IPS DF 4.7 (cell line): Measurements from ENCODE around the gene MEPCE.
"Not testable (repeated sequence)": the region's sequence is repeated elsewhere in the genome, so short reads cannot be mapped to it uniquely, and the experiment has no call there.

Experiments
- DNase-seq: peaks from one replicate; pipeline ENCODE4 v3.0.0-alpha.2; 2013; ENCODE audit warnings: low spot score; ENCODE audit errors: extremely low read depth

MEPCE gene

GRCh38 chr7:100433592-100434296, 4.1 kb downstream of the MEPCE start:
- DNase-seq, result no peak

- no peak for DNase-seq
Observed at GRCh38 chr7:100434297-100435144, 4.9 kb downstream of the MEPCE start.

GRCh38 chr7:100435401-100436304, 6.0 kb downstream of the MEPCE start:
- DNase-seq, result no peak

- DNase-seq, result no peak
Observed at GRCh38 chr7:100437150-100438100, 7.8 kb downstream of the MEPCE start.

- DNase-seq, result no peak
Observed at GRCh38 chr7:100438172-100438571, 8.5 kb downstream of the MEPCE start.

GRCh38 chr7:100438731-100439130, 9.1 kb downstream of the MEPCE start:
- not testable (repeated sequence) for DNase-seq

- not testable (repeated sequence) for DNase-seq
Observed at GRCh38 chr7:100439244-100439643, 9.6 kb downstream of the MEPCE start.

- no peak for DNase-seq
Observed at GRCh38 chr7:100441641-100442535, 12.3 kb downstream of the MEPCE start.

- no peak for DNase-seq
Observed at GRCh38 chr7:100443096-100443840, 13.6 kb downstream of the MEPCE start.

GRCh38 chr7:100444311-100445278, 15.0 kb downstream of the MEPCE start:
- no peak for DNase-seq

- no peak for DNase-seq
Observed at GRCh38 chr7:100446040-100446439, 16.4 kb downstream of the MEPCE start.

GRCh38 chr7:100447363-100447762, 17.7 kb downstream of the MEPCE start:
- not testable (repeated sequence) for DNase-seq

GRCh38 chr7:100449190-100449795, 19.7 kb downstream of the MEPCE start:
- DNase-seq, result no peak

- no peak for DNase-seq
Observed at GRCh38 chr7:100452513-100452912, 22.9 kb downstream of the MEPCE start.

GRCh38 chr7:100453854-100454253, 24.2 kb downstream of the MEPCE start:
- not testable (repeated sequence) for DNase-seq

GRCh38 chr7:100455206-100455605, 25.6 kb downstream of the MEPCE start:
- no peak for DNase-seq

- no peak for DNase-seq
Observed at GRCh38 chr7:100456562-100456961, 26.9 kb downstream of the MEPCE start.
